ENCODE data around the gene USP47.

Gene USP47

GRCh38 chr11:11982461-11982860 is 140.7 kb downstream of the USP47 start:
- no peak for DNase-seq

- no peak for DNase-seq
Observed at GRCh38 chr11:11982975-11983374, 141.2 kb downstream of the USP47 start.

- DNase-seq = no peak
Observed at GRCh38 chr11:11983427-11983826, 141.7 kb downstream of the USP47 start.

- DNase-seq = no peak
Observed at GRCh38 chr11:11984563-11984962, 142.8 kb downstream of the USP47 start.

GRCh38 chr11:11985016-11985715 is 143.4 kb downstream of the USP47 start:
- DNase-seq = no peak

GRCh38 chr11:11985954-11986949 is 144.5 kb downstream of the USP47 start:
- no peak for DNase-seq

GRCh38 chr11:11987503-11988022 is 145.8 kb downstream of the USP47 start:
- DNase-seq = no peak

- no peak for DNase-seq
Observed at GRCh38 chr11:11988099-11988651, 146.4 kb downstream of the USP47 start.

GRCh38 chr11:11988681-11989261 is 147.0 kb downstream of the USP47 start:
- no peak for DNase-seq

- DNase-seq = no peak
Observed at GRCh38 chr11:11989774-11990744, 148.3 kb downstream of the USP47 start.

GRCh38 chr11:11992257-11993212 is 150.8 kb downstream of the USP47 start:
- DNase-seq = no peak

- no peak for DNase-seq
Observed at GRCh38 chr11:11993839-11994238, 152.1 kb downstream of the USP47 start.

GRCh38 chr11:11995601-11996000 is 153.8 kb downstream of the USP47 start:
- DNase-seq = no peak

- no peak for DNase-seq
Observed at GRCh38 chr11:11996321-11997048, 154.7 kb downstream of the USP47 start.

GRCh38 chr11:11997049-11997322 is 155.2 kb downstream of the USP47 start:
- DNase-seq = no peak

GRCh38 chr11:11998091-11998781 is 156.5 kb downstream of the USP47 start:
- no peak for DNase-seq

GRCh38 chr11:12001186-12001585 is 159.4 kb downstream of the USP47 start:
- DNase-seq = no peak

GRCh38 chr11:12003336-12003735 is 161.6 kb downstream of the USP47 start:
- DNase-seq = no peak

- no peak for DNase-seq
Observed at GRCh38 chr11:12003815-12004214, 162.0 kb downstream of the USP47 start.
